ENCODE measurements around the gene SOHLH1.

SOHLH1 gene

GRCh38 chr9:135684691-135685090 lies 14.6 kb downstream of the SOHLH1 start:
- in situ Hi-C loops (cut with MboI; ENCODE audit: low pct_unique_long_range_greater_than_20kb, low sequenced_read_pairs, unreplicated experiment), result no loop called here
- no peak for TF ChIP-seq CTCF (IDR thresholded peaks at IDR 0.05; ENCODE audit: extremely low read depth, insufficient read depth, missing control alignments)
- no peak for DNase-seq (ENCODE audit: low spot score)

DNA sequence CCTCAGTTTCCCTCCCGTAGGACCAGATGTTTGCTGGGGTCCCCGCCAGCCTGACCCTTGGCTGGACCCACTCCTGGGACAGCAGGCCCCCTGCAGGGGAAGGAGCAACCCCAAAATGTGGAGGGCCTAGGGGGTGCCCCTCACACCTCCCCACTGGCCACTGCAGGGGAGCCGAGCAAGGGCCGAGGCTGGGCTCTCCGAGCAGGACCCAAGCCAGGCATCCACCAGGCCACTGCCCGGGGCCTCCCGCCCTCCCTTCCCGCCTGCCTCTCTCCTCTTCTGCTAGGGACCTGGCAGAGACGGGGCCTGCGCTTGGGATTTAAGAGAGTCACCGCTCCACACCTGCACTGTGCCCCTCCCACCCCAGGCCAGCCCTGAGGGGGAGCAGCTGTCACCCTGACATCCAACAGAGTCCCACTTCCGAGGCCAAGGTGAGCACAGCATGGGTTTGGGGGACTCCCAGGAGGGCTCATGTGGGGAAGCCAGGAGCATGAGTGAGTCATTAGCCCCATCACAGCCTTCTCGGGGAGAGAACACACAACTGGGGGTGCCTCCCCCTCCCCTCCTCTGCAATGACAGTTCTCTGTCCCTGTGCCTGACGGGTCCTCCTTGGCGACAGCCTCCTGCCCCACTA lies 15.8 kb downstream of the SOHLH1 start:
- in situ Hi-C loops (cut with MboI; ENCODE audit: low pct_unique_long_range_greater_than_20kb, low sequenced_read_pairs, unreplicated experiment), result no loop called here
- TF ChIP-seq CTCF (IDR thresholded peaks at IDR 0.05; ENCODE audit: extremely low read depth, insufficient read depth, missing control alignments), result no peak
- no peak for DNase-seq (ENCODE audit: low spot score)

DNA sequence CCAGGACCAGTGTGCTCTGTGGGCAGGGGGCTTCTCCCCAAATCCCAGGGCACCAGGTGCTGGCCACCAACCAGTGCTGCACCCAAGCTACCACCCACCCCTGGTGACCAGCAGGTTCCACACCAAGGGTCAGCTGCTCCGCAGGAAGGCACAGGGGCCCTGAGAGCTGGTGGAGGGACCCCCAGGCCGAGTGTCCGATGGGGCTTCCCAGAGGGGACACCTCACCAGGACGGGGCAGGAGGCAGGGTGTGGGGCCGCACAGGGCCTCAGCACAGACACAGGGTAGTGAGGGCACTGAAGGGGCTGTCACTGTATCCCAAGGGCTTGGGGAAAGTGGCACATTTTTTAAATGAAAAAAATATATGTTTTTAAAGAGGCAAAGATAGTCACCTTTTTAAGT lies 18.1 kb downstream of the SOHLH1 start:
- in situ Hi-C loops (cut with MboI; ENCODE audit: low pct_unique_long_range_greater_than_20kb, low sequenced_read_pairs, unreplicated experiment), result no loop called here
- no peak for TF ChIP-seq CTCF (IDR thresholded peaks at IDR 0.05; ENCODE audit: extremely low read depth, insufficient read depth, missing control alignments)
- no peak for DNase-seq (ENCODE audit: low spot score)

GRCh38 chr9:135680056-135680455 lies 19.2 kb downstream of the SOHLH1 start:
- TF ChIP-seq CTCF (IDR thresholded peaks at IDR 0.05; ENCODE audit: extremely low read depth, insufficient read depth, missing control alignments), result no peak
- DNase-seq (ENCODE audit: low spot score), result no peak
- in situ Hi-C loops (cut with MboI; ENCODE audit: low pct_unique_long_range_greater_than_20kb, low sequenced_read_pairs, unreplicated experiment), result no loop called here

DNA sequence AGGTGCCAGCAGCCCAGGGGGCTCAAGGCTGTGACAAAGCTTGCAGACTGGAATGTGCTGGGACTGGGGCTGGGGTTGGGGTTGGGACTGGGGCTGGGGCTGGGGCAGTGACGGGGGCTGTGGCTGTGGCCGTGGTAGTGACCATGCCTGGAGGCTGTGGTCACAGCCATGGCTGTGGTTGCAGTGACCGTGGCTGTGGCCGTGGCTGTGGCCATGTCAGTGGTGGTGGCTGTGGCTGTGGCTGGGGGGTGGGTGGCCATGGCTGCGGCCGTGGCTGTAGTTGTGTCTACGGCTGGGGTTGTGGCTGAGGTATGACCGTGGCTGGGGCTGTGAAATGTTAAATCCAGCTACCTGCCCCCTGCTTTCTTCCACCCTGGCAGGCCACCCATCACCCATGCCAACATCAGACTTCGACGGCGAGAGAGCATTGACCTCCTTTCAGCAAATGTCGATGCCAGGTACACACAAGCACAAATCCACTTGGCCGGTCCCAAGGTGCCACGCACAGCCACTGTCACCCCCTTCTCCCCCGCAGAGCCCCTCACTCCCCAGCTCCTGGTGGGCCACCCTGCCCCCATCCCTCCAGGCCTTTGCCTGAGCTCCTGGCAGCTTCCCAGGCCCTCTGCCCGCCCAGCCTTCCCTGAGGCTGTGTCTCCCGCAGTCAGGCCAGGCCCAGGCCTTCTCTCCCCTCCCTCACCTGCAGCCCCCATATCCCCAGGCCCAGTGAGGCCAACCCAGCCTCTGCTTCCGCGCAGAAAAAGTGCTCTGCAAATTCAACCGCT lies 20.9 kb downstream of the SOHLH1 start:
- in situ Hi-C loops (cut with MboI; ENCODE audit: low pct_unique_long_range_greater_than_20kb, low sequenced_read_pairs, unreplicated experiment), result no loop called here
- no peak for DNase-seq (ENCODE audit: low spot score)
- TF ChIP-seq CTCF (IDR thresholded peaks at IDR 0.05; ENCODE audit: extremely low read depth, insufficient read depth, missing control alignments), result no peak

DNA sequence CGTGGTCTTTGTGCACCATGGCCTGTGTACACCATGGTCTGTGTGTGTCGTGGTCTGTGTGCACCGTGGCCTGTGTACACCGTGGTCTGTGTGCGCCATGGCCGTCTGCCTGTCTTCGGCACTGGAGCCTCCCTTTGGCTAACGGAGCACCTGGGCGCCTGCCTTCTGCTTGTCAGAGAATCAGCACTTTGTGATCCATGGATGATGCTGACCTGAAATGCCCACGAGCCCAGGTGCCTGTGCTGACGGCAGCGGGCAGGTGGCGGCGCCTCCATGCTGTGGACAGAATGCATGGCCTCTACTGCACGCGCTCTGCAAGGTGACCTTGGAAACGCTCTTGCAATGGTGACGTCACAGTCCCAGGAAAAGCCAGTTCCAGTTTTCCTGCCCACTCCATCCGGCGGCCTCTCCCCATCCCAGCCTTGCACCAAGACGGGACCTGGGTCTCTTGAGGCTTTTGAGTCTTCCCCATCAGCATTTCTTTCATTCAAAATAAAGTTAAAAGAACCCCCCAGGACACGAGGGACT lies 21.6 kb downstream of the SOHLH1 start:
- in situ Hi-C loops (cut with MboI; ENCODE audit: low pct_unique_long_range_greater_than_20kb, low sequenced_read_pairs, unreplicated experiment), result no loop called here
- no peak for DNase-seq (ENCODE audit: low spot score)
- no peak for TF ChIP-seq CTCF (IDR thresholded peaks at IDR 0.05; ENCODE audit: extremely low read depth, insufficient read depth, missing control alignments)
